ENCODE measurements around the gene NAV1.
A peak's percentile ranks its signal among the peaks of the same experiment; 100 is the strongest.

Gene NAV1

GRCh38 chr1:201525193-201525778 is 13.6 kb upstream of the NAV1 start:
- no peak for DNase-seq

- DNase-seq: no peak
Observed at GRCh38 chr1:201527879-201528278, 11.0 kb upstream of the NAV1 start.

GRCh38 chr1:201528631-201529252 is 10.2 kb upstream of the NAV1 start:
- DNase-seq: no peak

GRCh38 chr1:201530741-201531531 is 8.0 kb upstream of the NAV1 start:
- peak; percentile 61 for DNase-seq

DNA sequence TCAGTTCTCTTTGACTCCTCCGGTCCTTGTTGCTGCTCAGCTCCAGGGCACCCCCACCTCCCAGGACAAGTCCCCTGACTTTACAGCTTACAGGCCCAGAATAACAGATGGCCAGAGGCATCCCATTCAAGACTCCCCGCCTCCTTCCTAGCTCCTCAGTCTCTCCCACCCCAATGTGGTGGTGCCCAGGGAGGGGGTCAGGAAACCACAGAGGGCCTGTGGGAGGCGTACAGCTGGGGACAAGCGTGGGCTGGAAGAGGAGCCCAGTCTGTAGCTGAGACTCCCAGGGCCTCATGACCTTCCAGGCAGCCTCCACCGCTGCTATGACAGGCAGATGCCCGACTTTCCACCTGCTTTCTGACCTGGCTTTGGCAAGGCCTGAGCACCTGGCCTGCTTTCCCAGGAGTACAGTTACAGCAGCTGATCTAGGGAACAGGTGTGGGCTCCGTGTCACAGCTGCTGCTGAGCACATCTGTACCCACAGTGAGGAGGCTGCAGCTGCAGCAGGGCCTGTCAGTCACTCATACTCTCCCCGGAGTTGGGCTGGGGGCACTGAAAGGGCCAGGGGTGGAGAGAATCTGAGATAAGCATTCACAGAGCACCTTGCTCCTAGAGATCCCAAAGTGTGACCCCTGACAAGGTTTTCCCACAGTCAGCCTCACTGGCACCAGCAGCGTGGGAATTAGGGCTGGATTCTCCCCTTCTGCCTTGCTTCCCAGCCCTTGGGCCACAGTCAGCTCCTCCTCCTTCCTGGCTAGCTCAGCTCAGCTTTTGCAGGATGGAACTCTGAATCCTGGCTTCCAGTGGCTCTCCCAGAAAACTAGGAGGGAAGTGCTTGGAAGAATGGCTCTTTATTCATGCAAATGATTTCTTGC is 7.1 kb upstream of the NAV1 start:
- DNase-seq: peak; percentile 82

DNA sequence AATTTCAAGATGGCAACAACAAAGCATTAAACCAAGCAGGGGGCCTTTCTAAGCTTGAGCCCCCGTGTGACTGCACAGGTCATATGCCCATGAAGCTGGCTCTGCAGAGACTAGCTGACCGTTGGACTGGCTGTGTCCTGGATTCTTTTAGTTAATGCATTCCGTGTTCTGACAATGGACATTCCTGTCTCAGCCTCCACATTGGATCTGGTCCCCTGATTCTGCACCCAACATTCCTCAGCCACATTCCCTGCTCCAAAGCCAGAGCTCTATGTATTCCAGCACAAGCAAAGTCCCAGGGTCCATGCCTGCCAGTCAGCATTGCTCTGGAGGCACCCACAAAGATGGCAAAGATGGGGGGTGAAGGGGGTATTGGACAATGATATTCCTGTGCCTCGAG is 5.1 kb upstream of the NAV1 start:
- no peak for DNase-seq

DNA sequence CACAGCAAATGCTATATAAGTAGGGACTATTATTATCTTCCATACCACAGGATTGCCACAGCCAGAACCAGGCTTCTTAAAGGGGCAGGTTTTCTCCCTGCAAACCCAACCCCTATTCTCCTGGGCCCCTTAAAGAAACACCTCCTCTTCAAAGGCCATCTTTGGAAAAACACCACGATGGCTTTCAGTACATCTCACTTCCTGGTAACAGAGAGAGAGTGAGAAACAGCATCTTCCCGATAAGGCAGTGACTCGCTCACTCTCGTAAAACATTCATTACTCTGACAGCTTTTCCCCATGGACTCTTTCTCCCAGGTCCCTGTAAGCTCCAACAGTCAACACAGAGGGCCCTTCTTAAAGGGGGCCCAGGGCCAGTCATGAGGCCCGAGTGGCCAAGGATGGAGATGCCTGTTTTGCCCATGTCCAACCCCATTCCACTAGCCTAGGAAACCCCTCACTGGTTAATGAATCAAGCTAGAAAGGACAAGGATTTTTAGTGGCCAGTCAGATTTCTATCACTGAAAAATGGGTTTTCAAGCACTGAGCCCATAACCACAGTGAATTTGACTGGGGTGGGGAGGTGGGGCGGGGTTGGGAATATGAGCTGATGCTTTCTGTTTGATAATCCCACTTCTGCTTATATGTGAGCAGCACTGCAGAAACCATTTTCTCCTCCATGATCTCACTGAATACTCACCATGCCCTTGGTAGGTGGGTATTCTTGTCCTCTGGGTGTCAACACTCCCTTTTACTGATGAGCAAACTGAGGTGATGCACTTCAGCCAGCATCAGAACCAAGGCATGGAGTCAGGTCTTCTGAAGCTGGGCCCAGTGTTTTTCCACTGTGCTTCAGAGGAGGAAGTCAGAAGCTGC is 3.6 kb upstream of the NAV1 start:
- no peak for DNase-seq

DNA sequence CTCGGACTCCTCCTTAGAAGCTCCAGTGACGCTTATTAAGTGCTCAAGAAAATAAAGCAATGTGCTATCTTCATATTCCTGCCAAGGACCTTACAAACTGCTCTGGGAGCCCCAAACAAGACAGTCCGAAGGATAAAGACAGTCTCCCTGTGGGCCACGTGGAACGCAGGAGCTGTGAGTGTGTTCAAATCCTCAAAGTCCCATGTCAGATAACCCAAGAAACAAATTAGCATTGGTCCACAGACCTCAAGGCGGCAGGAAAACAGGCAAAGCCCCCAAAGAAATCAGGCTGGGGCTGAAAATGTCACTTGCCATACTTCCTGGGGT is 3.0 kb upstream of the NAV1 start:
- DNase-seq: no peak

DNA sequence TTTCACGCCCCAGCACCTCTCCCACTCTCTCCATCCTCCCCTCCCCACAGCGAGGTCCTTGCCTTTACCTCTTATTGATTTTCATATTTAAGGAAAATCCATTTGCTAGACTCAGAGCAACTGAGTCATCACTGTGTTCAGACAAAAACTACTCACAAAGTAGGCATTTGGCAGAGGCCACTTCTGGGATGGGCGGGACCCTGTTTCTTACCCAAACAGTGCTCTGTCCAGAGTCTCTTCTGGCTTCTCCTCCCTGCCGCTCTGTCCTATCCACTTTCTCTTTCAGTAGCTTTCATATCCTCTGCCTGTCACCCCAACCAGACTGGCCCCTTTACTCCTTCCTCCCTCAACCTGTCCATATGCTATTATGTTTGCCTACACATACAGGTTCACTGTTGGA is 2.4 kb upstream of the NAV1 start:
- no peak for DNase-seq

DNA sequence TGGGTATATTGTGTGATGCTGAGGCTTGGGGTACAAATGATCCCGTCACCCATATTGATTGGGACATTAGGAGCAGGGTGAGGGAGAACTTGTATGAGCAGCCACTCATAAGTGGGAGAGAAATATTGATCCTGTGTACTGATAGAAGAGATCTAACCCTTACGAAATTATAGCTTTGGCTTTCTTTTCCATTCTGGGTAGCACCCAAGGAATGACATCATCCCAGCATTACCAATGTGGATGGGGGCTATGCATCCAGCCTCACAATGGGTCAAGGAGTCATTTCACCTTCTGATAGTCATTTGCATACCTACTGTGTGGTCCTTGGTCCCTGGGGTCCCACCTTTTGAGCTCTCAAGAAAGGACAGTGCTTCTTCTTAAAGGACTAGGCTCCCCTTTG is 1.9 kb upstream of the NAV1 start:
- DNase-seq: no peak

DNA sequence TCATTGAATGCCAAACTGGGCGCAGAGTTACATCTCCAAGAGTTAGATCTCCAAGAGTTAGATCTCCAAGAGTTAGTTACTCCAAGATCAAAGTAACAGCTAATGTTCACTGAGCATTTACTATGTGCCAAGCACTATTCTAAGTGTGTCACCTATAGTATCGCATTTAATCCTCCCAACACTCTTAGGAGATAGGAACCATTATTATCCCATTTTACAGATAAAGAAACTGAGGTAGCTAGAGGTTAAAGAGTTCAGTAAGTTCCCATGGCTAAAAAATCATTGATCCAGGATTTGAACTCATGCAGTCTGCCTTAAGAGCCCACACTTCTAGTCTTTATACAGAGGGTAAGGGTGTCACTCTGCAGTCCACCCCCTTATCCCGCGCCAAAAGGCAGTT is 1.5 kb upstream of the NAV1 start:
- no peak for DNase-seq

DNA sequence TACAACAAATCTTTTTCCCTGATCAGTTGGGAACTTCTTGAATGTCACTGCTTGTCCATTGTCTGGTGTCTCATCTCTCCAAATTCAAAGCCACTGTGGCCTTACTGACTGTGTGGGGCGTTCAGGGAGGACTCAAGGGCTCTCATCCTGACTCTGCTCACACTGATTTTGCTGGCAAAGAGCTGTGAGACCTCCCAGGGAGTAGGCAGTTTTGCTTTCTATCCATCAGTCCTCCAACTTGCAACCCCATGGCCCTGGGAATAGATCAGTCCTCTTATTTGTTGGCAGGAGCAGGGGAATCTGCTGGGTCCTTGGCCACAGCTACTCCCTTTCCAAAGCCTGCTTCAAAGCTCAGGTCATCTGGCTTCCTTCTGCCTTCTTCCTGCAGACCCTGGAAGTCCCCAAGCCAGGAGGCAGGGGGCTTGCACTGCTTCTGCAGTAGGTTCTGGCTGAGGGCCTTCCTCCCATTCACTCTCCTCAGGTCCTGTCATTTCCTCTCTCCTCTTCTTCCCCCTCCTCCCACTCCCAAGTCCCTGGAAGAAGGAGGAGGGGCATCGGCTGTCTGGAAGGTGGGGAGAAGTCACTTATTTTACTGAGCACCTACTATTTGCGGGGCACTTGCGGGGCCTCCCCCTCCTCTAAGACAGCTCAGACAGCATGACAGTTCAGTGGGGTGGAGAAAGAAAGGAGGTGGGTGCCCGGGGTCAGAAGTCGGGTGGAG is 876 bp upstream of the NAV1 start:
- DNase-seq: no peak

DNA sequence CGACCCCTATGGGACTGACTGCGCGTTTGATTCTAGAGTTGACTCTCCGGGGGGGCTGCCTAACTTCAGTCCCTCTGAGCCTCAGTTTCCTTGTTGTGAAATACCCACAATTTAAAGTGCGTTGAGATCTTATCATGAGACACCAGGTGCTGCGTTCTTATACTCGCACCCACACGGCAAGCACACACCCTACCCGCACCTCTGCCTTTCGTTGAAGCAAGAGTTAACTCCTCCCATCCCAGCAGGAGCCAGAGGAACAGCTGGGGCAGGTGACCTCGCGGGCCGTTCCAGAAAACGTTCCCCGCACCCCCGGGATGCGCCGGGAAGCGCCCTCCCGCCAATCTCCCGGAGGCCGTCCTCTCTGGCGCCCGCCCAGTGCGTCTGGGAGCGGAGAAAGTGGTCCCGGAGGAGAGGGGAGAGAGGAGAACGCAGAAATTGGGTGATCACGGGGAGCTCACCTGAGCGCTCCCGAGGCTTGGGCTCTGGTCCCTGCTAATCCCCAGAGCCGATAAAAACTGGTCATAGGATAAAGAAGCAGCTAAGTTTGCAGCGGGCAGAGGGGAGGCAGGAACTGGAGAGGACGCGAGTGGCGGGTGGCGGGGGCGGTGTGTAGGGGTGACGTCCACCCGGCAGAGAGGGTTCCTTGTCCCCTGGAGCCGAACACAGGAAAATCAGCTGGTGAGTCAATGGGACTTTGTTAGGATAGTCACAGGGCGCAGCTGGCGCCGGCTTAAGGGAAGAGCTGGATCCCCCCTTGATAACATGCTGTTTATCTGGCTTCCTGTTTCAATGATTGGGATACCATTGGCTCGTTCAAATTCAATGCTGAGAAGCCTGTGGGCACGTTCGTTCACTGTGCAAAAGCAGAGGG is 869 bp downstream of the NAV1 start:
- peak; percentile 56 for DNase-seq

DNA sequence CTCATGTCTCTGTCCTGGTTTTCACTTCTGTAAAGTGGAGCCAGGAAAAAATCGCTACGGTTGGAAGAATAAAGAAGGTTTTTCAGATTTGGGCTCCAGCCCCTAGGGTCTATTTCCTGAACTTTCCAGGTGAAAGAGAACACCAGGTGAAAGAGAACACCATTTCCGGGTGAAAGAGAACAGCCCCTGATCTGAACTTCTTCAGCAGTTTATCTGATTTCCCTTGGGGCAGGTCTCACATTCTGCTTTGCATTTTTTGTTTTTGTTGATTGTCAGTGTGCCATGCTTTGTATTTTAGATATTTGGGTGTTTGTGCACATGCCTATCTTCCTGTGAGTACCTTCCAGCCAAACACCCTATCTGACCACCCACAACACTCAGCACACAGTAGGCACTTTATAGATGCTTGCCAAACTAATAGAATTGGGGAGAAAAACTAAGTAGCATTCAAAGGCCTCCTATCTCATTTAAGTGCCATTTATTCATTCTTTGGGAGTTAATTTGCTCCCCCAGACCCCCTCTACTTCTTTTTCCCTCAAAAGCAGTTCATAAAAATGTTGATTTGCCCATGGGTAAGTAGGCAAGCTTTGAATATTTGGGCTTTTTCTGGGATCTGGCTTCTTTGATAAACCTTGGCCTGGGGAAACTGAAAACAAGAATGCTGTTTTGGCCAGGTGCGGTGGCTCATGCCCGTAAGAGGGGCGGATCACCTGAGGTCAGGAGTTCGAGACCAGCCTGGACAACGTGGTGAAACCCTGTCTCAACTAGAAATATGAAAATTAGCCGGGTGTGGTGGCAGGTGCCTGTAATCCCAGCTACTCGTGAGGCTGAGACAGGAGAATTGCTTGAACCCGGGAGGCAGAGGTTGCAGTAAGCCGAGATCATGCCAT is 2.2 kb downstream of the NAV1 start:
- no peak for DNase-seq

DNA sequence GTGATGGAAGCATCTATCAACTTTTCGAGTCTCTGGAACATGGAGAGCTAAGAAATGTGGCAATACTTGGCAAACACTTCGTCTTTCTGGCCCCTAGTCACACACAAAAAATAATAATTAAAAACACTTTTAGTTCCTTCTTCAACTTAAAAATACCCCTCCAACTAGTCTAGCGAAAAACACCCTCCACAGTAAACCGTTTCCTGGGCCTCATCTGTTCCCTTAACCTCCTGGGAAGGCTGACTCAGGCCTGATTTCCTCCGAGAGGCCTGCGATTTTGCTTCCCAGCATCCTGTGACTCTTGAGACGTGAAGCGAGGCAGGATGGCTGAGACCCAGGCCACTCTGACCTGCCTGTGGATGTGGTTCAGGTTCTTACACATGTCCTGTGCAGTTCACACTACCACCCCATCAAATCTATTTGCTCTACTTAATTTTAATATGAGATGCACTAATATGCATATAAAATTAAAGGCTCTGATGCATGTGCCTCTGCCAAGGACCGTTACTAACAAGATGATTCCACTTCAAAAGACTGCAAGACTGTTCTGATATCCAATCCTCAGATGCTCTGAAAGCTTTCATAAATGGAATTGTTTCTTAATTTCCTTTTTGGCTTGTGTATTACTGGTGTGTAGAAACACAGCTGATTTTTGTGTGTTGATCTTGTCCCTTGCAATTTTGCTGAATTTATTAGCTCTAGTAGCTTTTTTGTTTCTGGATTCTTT is 3.5 kb downstream of the NAV1 start:
- DNase-seq: no peak

DNA sequence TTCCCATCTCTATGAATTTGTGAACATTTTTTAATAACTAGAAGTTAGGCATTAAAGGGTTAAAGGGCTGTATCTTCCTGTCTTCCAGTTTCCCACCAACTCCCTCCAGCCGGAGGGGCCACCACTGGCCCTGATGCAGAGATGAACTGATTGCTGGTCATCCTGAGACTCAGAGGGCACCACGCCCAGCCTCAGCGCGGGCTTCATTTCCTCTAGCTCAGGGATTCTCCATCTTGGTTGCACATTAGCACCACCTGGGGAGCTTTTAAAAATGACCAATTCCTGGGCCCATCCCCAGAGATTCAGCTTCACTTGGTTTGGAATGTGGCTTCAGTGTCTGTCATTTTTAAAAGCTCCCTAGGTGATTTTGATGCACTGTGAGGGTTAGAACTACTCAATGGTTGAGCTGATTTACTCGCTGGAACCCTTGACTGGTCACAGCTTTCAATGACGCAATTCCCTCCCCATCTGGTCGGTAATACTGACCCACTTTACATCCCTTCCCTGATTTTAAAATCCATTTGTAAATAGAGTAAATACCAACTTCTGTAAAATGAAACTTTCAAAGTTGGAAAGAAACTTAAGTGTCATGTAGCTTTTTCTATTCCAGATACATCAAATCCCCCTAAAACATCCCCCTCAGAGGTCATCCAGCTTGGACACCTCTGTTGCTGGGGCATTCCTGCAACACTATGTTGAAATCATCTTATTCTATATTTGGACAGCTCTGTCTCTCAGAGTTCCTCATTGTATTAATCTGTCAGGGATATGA is 5.1 kb downstream of the NAV1 start:
- no peak for DNase-seq

DNA sequence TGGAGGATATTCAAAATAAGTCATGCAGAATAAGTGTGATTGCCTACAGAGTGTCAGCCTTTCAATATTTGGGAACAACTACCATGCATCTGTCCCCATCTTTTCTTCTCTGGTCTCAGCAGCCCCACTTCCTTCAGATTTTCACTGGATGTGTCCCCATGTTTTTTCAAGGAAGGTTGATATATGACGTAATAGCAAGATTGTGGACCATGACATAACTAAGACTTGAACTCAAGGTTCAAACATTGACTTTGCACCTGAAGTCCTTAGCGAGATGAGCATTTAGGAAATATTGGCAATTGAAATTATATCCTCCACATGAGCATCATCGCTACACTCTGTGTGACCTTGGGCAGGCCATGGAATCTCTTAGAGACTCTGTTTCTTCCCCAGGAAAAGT is 5.8 kb downstream of the NAV1 start:
- no peak for DNase-seq

- DNase-seq: no peak
Observed at GRCh38 chr1:201545851-201546492, 7.0 kb downstream of the NAV1 start.
